ENCODE results near the gene CAND2.

Gene CAND2

DNA sequence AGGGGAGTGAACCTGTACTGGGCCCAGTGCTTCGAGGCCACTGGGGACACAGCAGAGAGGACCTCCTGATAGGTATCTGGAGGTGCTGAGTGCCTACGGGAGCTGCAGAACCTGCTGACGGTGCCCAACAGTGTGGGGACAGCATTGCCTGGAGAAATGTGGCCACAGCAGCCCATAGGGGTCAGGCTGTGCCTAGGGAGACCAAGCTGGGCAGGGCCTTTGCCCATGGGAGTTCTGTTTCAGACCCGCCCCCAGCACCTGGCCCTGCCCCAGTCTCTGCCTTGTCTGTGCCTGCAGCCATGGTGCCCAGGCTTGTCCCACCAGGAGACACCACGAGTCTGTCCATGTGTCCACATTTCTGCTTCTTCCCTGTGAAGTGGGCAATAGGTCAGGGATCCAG, 60.1 kb downstream of the CAND2 start:
- Histone ChIP-seq H3K4me1 (ENCODE audit: insufficient read depth, low read length, poor library complexity, severe bottlenecking) (no peaks in the 10 kb centered on the region), H3F3A (ENCODE audit: low read depth) (no peaks in the 10 kb centered on the region), H3K9me2 (replicated peaks; ENCODE audit: low read depth, low read length) (no peaks in the 10 kb centered on the region), H3K9ac (ENCODE audit: low read depth, low read length, poor library complexity, severe bottlenecking) (no peak overlapping the region), H3K9me3 (ENCODE audit: insufficient read depth, low read depth, low read length) (no peaks in the 10 kb centered on the region), H3K79me2 (ENCODE audit: insufficient read depth, low read length) (no peaks in the 10 kb centered on the region), H3K4me3 (ENCODE audit: low read length, poor library complexity, severe bottlenecking) (no peak overlapping the region), H4K20me1 (ENCODE audit: insufficient read depth, low read length, poor library complexity, severe bottlenecking) (no peaks in the 10 kb centered on the region), H2AFZ (ENCODE audit: low read length) (no peak overlapping the region), H3K27me3 (ENCODE audit: insufficient read depth, low read length, poor library complexity, severe bottlenecking) (no peaks in the 10 kb centered on the region), H3K4me2 (ENCODE audit: low read depth, low read length, poor library complexity, severe bottlenecking) (no peak overlapping the region), H3K36me3 (ENCODE audit: insufficient read depth, low read length) (no peaks in the 10 kb centered on the region)
- TF ChIP-seq, protein P1, sequence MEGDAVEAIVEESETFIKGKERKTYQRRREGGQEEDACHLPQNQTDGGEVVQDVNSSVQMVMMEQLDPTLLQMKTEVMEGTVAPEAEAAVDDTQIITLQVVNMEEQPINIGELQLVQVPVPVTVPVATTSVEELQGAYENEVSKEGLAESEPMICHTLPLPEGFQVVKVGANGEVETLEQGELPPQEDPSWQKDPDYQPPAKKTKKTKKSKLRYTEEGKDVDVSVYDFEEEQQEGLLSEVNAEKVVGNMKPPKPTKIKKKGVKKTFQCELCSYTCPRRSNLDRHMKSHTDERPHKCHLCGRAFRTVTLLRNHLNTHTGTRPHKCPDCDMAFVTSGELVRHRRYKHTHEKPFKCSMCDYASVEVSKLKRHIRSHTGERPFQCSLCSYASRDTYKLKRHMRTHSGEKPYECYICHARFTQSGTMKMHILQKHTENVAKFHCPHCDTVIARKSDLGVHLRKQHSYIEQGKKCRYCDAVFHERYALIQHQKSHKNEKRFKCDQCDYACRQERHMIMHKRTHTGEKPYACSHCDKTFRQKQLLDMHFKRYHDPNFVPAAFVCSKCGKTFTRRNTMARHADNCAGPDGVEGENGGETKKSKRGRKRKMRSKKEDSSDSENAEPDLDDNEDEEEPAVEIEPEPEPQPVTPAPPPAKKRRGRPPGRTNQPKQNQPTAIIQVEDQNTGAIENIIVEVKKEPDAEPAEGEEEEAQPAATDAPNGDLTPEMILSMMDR (conservative IDR thresholded peaks at IDR 0.05; ENCODE audit: low read length) = no peak
- no peak for TF ChIP-seq EZH2phosphoT487 (IDR thresholded peaks at IDR 0.05; ENCODE audit: borderline replicate concordance)

DNA sequence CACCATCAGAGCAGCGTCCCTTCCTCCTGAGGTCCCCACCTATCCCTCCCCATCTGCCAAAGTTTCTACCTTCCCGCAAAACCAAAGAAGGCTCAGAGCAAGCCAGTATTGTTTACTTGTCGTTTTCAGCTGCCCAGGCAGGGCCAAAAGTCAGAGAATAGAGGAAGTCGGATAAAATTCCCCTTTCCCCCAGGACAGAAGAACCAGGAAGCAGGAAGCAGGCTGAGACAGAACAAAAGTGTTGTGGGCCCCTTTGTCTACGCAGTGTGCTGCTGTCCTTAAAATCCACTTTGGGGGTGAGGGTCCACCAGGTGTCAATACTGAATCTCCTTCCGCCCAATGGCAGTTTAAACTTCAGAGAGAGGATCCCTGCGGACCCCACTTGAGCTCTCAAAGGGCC, 63.4 kb downstream of the CAND2 start:
- no peaks in the 10 kb centered on the region for H3K4me1 ChIP-seq (ENCODE audit: insufficient read depth, low read length, poor library complexity, severe bottlenecking)
- no peak overlapping the region for H3K9ac ChIP-seq (ENCODE audit: low read depth, low read length, poor library complexity, severe bottlenecking)
- no peak overlapping the region for H3K4me3 ChIP-seq (ENCODE audit: low read length, poor library complexity, severe bottlenecking)
- no peaks in the 10 kb centered on the region for H4K20me1 ChIP-seq (ENCODE audit: insufficient read depth, low read length, poor library complexity, severe bottlenecking)
- no peak for TF ChIP-seq EZH2phosphoT487 (IDR thresholded peaks at IDR 0.05; ENCODE audit: borderline replicate concordance)
- TF ChIP-seq, protein P1 (conservative IDR thresholded peaks at IDR 0.05; ENCODE audit: low read length) = no peak
- H3K36me3 ChIP-seq (ENCODE audit: insufficient read depth, low read length) = no peaks in the 10 kb centered on the region
- H3K9me2 ChIP-seq (replicated peaks; ENCODE audit: low read depth, low read length) = no peaks in the 10 kb centered on the region
- H3K9me3 ChIP-seq (ENCODE audit: insufficient read depth, low read depth, low read length) = no peaks in the 10 kb centered on the region
- no peaks in the 10 kb centered on the region for H3K27me3 ChIP-seq (ENCODE audit: insufficient read depth, low read length, poor library complexity, severe bottlenecking)
- H3F3A ChIP-seq (ENCODE audit: low read depth) = no peaks in the 10 kb centered on the region
- H3K79me2 ChIP-seq (ENCODE audit: insufficient read depth, low read length) = no peaks in the 10 kb centered on the region
- H2AFZ ChIP-seq (ENCODE audit: low read length) = no peak overlapping the region
- no peak overlapping the region for H3K4me2 ChIP-seq (ENCODE audit: low read depth, low read length, poor library complexity, severe bottlenecking)

DNA sequence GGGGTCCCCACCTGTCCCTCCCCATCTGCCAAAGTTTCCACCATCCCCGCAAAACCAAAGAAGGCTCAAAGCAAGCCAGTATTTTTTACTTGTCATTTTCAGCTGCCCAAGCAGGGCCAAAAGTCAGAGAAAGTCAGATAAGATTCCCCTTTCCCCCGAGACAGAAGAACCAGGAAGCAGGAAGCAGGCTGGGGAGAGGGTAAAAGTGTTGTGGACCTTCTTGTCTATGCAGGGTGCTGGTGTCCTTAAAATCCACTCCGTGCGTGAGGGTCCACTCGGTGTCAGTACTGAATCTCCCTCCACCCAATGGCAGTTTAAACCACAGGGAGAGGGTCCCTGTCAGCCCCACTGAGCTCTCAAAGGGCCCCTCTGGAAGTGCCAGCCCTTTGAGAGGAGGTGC, 65.1 kb downstream of the CAND2 start:
- H3K36me3 ChIP-seq (ENCODE audit: insufficient read depth, low read length) = no peaks in the 10 kb centered on the region
- no peaks in the 10 kb centered on the region for H3F3A ChIP-seq (ENCODE audit: low read depth)
- no peaks in the 10 kb centered on the region for H3K9me2 ChIP-seq (replicated peaks; ENCODE audit: low read depth, low read length)
- no peaks in the 10 kb centered on the region; the same call in 1 of the 2 replicates for H3K9me3 ChIP-seq (ENCODE audit: insufficient read depth, low read depth, low read length)
- H3K4me1 ChIP-seq (ENCODE audit: insufficient read depth, low read length, poor library complexity, severe bottlenecking) = no peaks in the 10 kb centered on the region
- TF ChIP-seq, protein P1 (conservative IDR thresholded peaks at IDR 0.05; ENCODE audit: low read length) = no peak
- no peak for TF ChIP-seq EZH2phosphoT487 (IDR thresholded peaks at IDR 0.05; ENCODE audit: borderline replicate concordance)
- H3K79me2 ChIP-seq (ENCODE audit: insufficient read depth, low read length) = no peaks in the 10 kb centered on the region
- no peaks in the 10 kb centered on the region for H3K27me3 ChIP-seq (ENCODE audit: insufficient read depth, low read length, poor library complexity, severe bottlenecking)
- H4K20me1 ChIP-seq (ENCODE audit: insufficient read depth, low read length, poor library complexity, severe bottlenecking) = no peaks in the 10 kb centered on the region
- no peak overlapping the region for H3K4me2 ChIP-seq (ENCODE audit: low read depth, low read length, poor library complexity, severe bottlenecking)
- H2AFZ ChIP-seq (ENCODE audit: low read length) = no peak overlapping the region
- H3K4me3 ChIP-seq (ENCODE audit: low read length, poor library complexity, severe bottlenecking) = no peak overlapping the region
- H3K9ac ChIP-seq (ENCODE audit: low read depth, low read length, poor library complexity, severe bottlenecking) = no peak overlapping the region

Measured in Loucy (cell line).